ENCODE results near the gene TSPAN4.

The TSPAN4 gene

DNA sequence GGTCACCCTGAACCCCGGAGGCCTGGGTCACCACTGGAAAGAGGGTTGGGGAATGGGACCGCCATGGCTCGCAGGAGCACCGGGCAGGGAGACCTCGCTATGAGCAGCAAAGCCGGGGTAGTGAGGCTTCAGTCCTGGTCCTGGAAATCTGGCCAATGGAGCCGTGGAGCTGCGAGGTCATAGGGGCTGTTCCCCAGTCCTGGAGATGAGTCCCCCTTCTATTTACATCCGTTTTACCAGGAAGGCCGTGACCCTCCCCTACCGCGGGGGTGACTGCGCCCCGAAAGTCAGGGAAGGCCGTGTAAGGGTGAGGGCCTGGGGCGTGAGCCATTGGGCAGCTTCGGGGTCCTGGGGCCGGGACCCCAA, 38.1 kb upstream of the TSPAN4 start:
- no peak for DNase-seq (ENCODE audit: low read depth)

GRCh38 chr11:808427-809286, 34.0 kb upstream of the TSPAN4 start:
- no peak for DNase-seq (ENCODE audit: low read depth)

DNA sequence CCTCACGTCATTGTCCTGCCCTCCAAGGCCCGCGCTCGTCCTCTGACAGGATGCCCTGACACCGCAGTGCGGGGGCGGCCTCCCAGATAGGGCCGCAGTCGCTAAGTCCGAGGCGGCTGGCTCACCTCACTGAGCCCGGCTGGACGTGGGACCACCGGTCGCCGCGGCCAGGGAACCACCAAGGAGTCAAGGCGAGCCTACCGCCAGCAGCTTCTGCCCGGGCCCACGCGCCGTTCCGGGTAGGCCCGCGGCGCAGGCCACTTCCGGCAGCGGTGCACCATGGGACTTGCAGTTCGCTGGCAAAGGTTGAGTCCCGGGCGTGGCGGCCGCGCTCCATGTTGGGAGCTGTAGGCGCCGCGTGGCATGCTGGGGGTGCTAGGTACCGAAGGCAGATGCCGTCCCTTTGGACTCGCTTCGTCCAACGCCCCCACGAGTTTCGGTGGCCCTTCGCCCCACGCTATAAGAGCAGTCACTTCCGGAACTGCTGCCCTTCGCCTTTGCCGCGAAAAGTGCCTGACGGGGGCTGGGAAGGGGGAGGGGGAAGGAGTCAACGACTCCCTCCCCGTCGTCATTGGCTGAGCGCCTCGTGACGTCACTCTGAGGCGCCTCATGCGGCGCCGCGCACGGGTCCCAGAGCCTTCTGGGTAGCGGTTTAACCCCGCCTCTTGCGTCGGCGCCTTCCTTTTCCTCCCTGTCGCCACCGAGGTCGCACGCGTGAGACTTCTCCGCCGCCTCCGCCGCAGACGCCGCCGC, 33.2 kb upstream of the TSPAN4 start, which contains the start of gene RPLP2:
Gene RPLP2, plus strand, starts transcription at position 681 of the 753 bp plus-strand sequence. CDS start 268 bp downstream, outside the sequence.
- DNase-seq (ENCODE audit: low read depth), result peak; percentile 98

DNA sequence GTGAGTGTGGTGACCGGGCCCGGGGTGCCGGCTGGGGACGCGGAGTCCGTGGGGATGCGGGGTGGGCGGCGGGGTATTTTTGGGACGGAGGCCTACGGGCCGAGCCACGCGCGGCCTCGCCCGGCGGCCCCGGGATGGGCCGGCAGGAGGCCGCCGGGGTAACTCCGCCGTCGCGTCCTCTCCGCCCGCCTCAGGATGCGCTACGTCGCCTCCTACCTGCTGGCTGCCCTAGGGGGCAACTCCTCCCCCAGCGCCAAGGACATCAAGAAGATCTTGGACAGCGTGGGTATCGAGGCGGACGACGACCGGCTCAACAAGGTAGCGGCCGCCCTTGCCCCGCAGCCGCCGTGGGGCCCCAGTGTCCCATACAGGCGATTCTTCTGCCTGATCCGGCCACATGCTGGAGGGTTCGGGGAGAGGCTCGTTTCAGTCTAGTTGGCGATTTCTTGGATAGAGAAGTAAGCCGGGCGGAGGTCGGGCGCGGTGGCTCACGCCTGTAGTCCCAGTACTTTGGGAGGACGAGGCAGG, 32.5 kb upstream of the TSPAN4 start:
- DNase-seq (ENCODE audit: low read depth), result no peak

DNA sequence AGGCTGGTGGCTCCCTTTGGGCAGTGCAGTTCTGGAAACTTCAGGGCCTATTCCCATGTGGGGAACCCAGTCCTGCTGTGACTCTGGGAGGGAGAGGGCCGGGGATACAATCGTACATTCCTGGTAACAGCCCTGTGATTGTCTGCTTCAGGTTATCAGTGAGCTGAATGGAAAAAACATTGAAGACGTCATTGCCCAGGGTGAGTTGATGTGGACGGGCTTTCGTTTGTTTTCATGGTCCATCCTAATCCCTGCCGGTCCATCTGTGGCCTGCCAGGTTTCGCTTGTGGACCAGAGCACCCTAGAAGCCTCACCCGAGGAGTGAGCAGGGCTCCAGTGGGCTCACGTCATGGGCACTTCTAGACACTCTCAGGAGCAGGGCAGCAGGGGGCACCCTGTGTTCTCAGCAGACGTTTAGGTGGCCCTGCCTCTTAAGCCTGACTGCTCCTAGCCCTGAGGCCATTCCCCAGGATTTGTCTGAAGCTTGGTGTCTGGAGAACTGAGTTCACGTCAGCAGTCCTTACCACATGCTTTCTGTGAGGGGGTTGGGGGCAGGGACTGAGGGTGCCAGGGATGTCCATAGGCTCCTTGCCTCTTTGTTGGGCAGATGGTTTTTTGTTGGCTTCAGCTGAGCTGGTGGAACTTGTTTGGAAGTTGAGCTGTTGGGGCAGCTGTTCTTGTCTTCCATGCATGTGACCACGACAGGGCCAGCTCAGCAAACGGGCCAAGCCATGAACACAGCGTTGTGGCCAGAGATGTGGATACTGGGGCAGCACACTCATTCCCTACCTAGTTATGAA, 31.0 kb upstream of the TSPAN4 start:
- no peak for DNase-seq (ENCODE audit: low read depth)

DNA sequence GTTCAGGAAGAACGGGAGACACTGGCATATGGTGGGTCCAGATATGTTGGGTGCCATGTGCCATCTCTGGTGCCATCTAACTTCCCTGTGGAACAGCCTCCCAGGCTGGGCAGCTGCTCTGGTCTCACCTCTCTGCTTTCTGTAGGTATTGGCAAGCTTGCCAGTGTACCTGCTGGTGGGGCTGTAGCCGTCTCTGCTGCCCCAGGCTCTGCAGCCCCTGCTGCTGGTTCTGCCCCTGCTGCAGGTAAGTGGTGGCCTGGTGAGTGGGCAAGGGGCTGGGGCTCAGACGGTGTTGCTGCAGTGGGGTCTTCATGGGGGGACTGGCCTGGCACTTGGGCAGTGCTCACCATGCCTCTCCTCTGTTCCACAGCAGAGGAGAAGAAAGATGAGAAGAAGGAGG, 30.3 kb upstream of the TSPAN4 start:
- DNase-seq (ENCODE audit: low read depth), result no peak

- no peak for DNase-seq (ENCODE audit: low read depth)
These were observed 29.6 kb upstream of the TSPAN4 start for GRCh38 chr11:813072-813455.

GRCh38 chr11:813456-814096, 29.1 kb upstream of the TSPAN4 start:
- no peak for DNase-seq (ENCODE audit: low read depth)

DNA sequence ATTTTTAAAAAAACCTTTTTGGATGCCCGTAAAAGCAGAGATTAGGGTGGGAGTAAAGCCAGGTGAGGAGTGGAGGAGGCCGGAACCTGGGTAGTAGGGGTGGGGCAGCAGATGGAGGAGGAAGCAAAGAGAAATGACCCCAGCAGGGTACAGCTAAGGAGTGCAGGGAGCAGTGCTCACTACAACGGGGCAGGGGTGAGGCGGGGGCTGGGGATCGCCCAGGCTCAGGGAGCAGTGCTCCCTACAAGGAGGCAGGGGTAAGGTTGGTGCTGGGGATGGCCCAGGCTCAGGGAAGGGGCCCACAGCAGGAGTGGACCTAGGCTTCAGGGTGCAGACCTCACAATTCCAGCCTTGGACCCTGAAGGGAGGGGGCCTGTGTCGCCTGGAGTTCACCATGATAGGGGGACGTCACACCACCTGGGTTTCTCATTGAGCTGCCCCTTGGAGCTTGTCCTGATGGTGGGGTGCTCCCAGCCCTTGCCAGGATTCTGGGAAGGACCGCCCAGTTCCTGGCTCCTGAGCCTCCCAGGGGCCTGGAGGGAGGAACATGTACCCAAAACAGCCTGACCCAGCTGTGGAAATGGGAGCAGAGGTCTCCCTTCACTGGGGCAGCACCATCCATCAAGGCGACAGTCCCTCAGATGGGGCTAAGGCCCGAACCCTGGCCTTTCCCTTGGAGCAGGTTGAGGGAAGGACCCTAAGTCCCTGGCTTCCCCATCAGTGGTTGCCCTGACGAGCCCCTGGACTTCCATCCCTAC, 26.8 kb upstream of the TSPAN4 start:
- DNase-seq (ENCODE audit: low read depth), result no peak

DNA sequence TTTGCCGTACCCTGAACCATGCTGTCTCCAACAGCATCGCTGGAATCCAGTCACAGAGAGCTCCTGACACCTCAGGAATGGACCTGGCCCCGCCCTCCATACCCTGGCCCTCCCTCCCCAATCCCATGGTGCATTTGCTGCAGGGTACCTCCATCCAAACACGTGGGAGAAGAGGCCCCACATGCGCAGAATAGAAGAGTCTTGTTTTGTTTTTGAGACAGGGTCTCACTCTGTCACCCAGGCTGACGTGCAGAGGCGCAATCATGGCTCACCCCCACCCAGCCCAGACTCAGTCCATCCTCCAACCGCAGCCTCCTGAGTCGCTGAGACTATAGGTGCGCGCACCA, 26.2 kb upstream of the TSPAN4 start:
- DNase-seq (ENCODE audit: low read depth), result no peak

GRCh38 chr11:818396-819128, 24.1 kb upstream of the TSPAN4 start, which contains the start of gene PNPLA2:
Gene PNPLA2, plus strand, starts transcription at chr11:818914. Its CDS starts 805 bp downstream, at chr11:819719.
- DNase-seq (ENCODE audit: low read depth), result no peak

DNA sequence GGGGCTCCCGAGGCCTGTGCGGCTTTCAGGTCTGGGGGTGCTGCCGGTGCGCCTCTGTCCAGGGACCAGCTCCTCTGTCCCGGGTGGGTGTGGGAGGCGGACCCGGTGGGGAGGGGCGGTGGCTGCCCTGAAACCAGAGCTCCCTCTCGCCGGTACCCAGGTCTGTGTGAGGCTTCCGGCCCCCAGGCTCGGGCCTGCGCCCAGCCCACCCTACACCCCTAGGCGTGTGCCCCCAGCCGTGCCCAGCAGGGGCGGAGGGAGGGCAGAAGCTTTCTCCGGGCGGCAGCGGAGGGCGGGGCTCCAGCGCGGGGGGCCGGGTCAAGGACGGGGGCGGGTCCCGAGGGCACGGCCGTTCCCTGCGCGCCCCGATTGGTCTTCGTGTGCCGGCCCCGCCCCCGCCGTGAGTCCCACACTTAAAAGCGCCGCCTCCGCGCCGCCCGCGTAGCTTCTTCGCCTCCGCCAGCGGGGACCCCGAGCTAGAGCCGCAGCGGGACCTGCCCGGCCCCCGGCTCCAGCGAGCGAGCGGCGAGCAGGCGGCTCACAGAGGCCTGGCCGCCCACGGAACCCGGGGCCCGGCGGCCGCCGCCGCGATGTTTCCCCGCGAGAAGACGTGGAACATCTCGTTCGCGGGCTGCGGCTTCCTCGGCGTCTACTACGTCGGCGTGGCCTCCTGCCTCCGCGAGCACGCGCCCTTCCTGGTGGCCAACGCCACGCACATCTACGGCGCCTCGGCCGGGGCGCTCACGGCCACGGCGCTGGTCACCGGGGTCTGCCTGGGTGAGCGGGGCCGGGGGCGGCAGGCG, 23.3 kb upstream of the TSPAN4 start:
- DNase-seq (ENCODE audit: low read depth), result peak; percentile 88

DNA sequence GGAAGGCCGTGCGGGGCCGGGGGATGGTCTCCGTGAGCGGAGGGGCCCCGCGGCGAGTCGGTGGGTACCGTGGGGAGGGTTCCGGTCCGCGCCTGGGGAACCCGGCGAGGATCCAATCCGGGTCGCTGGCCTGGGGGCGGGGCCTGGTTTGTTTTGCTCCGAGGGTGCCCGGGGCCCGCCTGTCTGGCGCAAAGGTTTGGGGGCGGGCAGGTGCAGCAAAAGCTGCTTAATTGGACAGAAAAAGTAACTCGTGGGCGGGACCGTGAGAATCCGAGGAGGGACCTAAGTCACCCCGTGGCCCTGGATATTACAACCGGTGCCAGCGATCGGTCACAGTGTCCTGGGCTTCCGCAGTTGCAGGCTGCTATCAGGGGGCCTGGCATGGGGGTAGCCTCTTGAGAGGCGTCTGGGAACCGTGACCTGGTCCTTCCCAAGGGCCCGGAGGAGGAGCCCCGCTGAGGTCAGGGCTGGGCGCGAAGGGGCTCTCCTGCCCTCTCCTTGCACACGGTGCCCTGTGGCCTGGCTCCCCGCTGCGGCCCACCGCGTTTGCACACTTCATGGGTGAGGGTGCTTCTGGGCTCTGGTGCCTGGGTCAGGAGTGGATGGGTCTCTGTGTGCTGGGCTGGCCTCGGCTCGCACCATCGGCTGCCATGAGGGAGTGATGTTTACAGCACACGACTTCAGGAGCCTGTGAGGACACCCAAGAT, 22.6 kb upstream of the TSPAN4 start:
- peak; percentile 90 for DNase-seq (ENCODE audit: low read depth)

DNA sequence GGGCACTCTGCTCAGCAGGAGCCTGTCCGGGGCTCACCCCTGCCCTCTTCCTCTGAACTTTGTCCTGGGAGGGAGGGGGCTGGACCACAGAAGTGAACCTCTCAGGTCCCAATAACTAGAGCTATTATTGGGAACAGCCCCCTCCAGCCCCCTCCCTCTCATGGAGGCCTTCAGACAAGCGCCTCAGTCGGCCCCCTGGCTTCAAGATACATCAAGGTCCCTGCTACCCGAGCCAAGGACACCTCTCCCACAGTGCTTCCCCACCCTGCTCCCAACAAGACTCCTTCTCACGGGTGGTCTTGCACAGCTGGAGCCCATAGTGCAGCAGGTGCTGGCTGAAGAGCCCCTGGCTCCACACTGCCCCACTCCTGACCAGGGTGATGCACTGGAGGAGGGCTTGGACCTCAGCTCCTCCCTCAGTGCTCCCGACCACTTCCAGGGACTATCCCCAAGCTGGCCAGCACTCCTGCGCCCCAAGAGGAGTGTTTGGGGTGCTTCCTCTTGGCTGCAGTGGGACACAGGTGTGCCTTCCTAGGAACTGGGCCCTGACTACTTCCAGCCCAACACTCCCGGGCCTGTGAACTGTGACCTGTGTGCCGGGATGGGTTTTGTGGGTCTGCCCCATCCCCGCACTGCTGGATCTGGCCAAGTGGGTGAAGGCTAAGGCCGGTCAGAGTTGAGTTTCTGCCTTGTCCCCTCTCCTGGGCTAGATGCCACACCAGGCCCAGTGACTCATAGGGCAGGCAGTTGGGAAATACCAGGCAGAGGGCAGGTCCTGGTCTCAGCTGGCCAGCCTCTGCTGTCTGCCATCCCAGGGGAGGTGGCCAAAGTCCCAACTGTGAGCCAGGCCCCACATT, 21.8 kb upstream of the TSPAN4 start:
- no peak for DNase-seq (ENCODE audit: low read depth)

- no peak for DNase-seq (ENCODE audit: low read depth)
These were observed 20.9 kb upstream of the TSPAN4 start for GRCh38 chr11:821512-822371.

GRCh38 chr11:823441-824291, 19.0 kb upstream of the TSPAN4 start:
- DNase-seq (ENCODE audit: low read depth), result no peak
